Central memory CD4-positive, alpha-beta T cell (primary cell): ENCODE results near the gene ARHGAP6.
"Not testable (repeated sequence)": the region's sequence is repeated elsewhere in the genome, so short reads cannot be mapped to it uniquely, and the experiment has no call there.

Source experiments
- DNase-seq: peaks from one replicate; pipeline ENCODE4 v3.0.0; 2022

Gene ARHGAP6

DNA sequence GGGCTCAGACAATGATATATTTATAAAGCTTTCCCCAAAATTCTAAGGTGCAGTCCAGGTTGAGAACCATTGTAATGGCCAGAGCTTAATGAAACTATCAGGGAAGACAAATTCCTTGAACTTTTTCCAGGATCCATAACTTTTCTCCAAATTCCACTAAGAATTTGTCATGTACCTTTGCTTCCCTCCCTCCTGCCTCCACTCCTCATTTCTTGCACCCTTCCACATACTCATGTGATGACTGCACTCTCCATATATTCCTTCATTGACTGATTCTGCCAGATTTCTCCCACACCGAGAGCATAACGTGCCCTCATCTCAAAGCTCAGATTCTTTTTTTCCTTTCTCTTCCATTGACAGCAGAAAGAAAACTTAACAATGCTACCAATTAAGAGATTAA, 393.4 kb downstream of the ARHGAP6 start:
- no peak for DNase-seq

DNA sequence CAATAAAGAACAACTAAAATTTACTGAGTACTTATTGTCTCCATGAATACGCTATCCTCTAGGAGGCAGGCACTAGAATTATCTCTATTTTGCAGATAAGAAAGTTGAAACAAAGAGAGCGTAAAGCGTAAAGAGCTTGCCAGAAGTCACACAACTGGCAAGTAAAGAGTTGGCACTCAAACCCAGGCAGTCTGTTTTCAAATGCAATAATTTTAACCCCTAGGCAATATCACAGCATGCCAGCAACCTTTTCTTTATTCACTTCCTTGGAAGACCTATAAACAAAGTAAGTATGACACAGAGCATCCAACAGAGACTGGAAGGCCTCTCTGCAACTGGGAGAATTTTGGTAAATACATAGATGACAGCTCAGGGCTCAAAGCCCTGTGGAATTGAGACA, 395.7 kb downstream of the ARHGAP6 start:
- DNase-seq: no peak

GRCh38 chrX:11269006-11269405, 396.7 kb downstream of the ARHGAP6 start:
- DNase-seq: no peak

DNA sequence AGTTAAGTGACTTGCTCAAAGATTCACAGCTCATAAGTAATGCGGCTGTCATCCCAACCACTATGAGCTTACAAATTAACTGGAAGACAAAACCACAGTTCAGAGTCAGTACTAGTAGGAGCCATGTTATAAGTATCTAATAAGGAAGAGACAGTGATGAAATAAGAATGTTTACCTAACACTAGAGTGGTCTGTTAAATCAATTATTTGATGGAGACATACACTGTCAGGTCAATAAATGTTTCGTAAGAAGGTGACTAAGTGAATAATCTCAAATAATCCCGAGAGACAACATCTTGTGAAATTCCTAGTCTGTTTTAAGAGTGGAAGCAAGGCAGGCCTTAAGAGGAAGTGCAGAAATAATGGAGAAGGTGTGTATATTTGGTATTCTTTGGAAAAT, 398.3 kb downstream of the ARHGAP6 start:
- no peak for DNase-seq

DNA sequence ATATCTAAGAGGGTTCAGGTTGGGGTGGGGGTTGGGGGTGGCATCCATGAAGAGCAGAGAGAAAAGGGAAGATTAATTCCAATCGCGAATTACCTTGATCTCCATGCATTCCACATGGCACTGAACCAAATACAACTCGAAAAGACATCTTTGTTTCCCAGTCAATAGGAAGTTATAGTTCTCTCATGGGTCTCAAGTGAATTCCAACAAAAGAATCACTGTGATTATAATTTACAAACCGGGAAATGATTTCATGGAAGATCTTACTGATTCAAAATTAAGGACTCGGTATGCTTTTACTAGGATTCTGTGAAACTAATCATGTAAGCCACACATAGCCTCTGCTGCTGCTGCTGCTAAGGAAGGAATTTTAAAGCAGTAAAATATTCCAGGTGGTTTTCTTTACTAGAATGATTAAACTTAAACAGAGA, 399.1 kb downstream of the ARHGAP6 start:
- DNase-seq: no peak

- no peak for DNase-seq
These were observed 400.4 kb downstream of the ARHGAP6 start for GRCh38 chrX:11265352-11265751.

DNA sequence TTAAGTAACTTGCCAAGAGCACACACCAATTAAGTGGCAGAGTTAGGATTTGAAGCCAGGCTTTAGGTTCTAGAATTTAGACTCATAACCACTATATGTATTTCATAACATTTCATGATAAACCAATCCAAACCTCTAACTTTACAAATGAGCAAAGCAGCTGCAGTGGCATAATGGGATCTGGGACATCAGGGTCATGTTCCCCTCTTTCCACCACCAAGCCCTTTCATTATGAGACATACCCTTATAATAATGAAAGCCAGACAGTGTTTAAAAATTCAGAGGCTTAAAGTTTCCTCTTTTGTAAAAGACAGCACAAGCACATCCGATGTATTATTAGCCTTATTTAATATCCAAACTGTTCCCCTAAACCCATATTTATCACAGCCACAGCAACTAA, 400.8 kb downstream of the ARHGAP6 start:
- DNase-seq: no peak

DNA sequence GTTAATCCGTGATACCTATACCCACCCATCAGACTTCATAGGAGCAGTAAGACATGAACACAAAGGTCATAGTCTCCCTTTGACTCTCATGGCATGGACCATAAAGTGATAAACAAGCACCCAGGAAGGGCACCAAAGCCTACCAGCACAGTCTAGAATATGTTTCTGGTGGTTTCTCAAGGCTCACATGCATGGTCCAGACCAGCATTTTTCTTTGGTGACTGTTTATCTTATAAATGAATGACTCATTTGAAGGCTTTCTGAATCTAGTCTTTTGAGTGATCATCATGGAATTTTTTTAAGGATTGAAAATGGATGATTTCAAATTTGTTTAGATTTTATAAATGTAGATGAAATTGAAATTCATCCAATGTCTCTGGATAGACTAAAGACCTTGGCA, 404.5 kb downstream of the ARHGAP6 start:
- no peak for DNase-seq

DNA sequence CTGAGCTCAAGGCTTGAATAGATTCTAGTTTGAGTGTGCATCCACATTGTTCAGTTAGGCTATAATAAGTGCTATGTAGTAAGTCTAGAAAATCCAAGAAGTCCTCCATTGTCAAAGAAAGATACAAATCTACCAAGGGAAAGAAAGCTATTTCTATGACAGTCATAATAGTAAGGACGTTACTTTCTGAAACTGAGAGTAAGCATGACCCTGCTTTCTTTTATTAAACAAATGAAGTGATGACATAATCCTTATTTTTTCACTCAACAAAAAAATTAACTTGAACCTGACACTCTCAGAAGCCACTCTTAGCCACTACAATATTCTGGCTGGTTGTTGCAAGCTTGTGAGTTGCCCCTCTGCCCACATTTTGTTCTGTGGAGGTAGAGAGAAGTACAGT, 406.3 kb downstream of the ARHGAP6 start:
- peak; percentile 1 for DNase-seq

DNA sequence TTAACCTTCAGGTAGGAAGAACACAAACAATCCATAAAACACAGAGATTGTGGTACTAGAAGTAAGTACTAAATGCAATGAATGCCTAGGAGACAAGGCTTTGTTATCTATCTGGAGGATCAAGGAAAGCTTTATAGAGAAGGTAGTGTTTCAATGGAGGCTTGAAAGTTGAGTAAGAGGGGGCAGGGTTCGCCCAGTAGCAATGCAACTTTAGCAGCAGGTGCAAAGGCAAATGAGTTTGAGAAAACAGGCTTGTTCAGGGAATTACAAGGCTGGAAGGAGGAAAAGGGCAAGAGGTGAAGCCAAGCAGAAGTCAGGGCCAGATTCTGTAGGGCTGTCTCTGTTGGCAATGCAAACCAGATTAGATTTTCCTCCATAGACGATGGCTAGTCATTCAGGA, 408.0 kb downstream of the ARHGAP6 start:
- no peak for DNase-seq

DNA sequence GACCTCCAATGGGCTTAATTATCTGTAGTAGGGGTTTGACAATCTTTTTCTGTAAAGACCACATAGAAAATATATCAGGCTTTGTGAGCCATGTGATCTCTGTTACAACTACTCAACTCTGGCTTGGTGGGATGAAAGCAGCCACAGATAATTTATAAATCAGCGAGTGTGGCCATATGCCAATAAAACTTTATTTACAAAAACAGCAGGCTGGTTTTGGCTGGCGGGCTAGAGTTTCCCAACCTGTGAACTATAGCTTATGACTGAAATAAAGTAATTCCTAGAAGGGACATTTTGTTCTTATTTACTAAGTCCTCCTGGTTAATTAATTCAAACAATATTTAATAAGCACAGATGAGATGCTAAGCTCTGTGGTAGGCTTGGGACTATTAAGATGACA, 408.4 kb downstream of the ARHGAP6 start:
- no peak for DNase-seq

DNA sequence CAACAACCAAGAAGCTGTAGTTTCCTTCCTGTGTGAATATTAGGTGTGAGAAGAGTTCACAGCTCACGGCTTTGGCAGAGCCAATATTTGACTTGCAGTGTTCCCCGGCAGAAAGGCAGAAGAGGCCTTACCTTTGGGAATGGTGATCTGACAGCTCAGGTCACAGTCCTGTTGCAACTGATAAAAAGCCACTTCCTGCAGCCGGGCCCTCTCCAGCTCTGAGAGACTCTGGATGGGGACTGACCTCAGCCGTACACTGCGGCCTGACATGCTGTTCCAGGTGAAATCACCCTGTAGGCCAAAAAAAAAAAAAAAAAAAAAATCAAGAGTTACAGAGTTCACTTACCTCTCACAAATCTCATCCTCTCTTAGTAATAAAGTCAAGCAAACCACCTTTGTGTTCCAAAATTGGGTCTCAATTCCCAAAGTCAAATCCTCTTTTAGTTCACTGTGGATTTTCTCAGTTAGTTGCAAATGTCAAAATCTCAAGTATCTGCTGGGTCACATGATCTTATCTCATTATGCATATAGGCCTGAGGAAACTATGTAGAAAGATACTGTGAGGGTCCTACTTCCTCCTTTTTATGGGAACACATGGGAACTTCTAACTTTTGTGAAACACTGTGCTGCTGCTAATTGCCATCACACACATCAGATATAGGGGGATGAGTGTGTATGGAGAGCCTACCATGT, 411.2 kb downstream of the ARHGAP6 start:
- no peak for DNase-seq

DNA sequence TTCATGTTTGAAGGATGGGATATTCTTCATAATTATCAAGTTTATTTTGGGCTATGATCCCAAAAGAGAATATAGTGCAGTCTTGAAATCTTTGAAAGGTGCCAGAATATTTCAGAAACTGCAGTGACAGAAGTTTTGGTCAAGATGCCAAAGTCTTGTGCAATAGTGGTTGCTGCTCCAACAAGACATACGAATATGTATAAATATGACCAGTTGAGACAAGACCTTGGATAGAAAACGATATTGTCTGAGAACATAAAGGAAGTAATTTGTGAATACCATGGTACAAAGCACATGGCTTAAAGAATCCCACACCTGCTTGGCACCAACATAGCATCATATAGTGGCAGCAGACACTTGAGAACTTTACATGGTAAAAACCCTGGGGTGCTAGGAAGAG, 421.1 kb downstream of the ARHGAP6 start:
- DNase-seq: no peak

DNA sequence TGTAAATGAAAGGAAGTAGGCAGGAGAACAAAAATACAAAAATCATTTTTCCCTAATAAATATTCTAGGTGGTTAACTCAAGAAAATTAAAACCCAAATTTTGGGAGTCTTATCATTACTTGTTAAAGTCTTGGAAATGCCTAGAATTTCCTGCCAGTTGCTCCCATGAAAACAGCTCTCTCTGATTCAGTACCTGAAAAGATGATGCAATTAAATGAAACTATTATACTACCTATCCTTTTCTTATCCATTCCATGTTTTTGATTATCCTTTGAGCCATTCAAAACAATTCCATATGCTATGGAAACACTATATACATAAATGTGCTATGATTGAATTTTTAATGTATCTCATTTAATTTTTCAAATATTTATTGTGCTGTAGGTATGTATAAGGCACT, 423.0 kb downstream of the ARHGAP6 start:
- DNase-seq: no peak

DNA sequence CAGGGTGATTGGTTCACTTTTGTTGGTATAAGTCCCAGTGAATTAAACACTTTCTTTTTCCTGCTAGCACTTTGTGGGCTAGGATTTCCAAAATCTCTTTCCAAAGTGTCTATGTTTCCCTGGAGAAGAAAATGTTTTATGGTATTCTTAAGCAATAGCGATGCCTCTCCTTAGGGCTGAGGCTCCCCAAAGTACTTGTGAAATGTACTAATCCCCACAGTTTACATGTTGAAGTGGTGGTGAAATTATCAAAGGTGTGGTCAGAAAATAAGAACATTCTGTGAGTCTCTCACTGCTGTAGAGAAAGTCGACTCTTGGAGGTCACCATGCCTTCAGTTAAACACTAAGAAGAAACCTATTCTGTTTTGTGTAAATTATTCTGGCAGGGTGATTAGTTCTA, 424.0 kb downstream of the ARHGAP6 start:
- DNase-seq: no peak

- no peak for DNase-seq
These were observed 426.5 kb downstream of the ARHGAP6 start for GRCh38 chrX:11239230-11239629.

DNA sequence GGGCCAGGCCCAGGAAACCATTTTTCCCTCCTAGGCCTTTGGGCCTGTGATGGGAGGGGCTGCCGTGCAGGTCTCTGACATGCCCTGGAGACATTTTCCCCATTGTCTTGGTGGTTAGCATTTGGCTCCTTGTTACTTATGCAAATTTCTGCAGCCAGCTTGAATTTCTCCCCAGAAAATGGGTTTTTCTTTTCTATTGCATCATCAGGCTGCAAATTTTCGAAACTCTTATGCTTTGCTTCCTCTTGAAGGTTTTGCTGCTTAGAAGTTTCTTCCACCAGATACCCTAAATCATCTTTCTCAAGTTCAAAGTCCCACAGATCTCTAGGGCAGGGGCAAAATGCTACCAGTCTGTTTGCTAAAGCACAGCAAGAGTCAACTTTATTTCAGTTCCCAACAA, 430.3 kb downstream of the ARHGAP6 start:
- not testable (repeated sequence) for DNase-seq

- DNase-seq: no peak
These were observed 450.4 kb downstream of the ARHGAP6 start for GRCh38 chrX:11215191-11215921.

GRCh38 chrX:11214346-11215190, 451.2 kb downstream of the ARHGAP6 start:
- DNase-seq: no peak

DNA sequence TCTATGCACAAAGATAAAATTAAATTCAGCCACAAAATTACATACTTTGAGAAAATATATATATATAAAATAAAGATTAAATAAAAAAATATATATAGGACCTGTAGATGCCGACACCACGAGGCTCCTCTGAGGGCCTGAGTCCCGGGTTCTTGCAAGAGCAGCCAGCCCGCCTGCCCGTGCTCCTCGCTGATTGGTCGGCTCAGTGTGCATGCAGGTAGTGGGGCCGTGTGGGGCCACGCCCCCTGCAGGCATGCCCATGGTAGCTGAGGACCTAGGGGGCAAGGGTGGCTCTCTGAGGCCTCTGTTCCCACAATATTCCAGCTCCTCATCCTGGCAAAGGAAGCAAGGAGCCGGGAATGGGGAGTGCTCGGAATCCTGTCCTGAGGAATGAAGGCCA, 453.0 kb downstream of the ARHGAP6 start:
- no peak for DNase-seq

- no peak for DNase-seq
These were observed 455.3 kb downstream of the ARHGAP6 start for GRCh38 chrX:11210415-11210801.

- no peak for DNase-seq
These were observed 455.8 kb downstream of the ARHGAP6 start for GRCh38 chrX:11209798-11210414.

GRCh38 chrX:11206716-11207115, 459.0 kb downstream of the ARHGAP6 start:
- DNase-seq: no peak
